ENCODE results near the gene SIM1. TPM values are rescaled to one million over a fixed set of nuclear protein-coding genes. Genes with fewer than 3 reads are reported as not detected.

SIM1 gene
- total RNA-seq, 2 experiments from 2014 or later: not detected

DNA sequence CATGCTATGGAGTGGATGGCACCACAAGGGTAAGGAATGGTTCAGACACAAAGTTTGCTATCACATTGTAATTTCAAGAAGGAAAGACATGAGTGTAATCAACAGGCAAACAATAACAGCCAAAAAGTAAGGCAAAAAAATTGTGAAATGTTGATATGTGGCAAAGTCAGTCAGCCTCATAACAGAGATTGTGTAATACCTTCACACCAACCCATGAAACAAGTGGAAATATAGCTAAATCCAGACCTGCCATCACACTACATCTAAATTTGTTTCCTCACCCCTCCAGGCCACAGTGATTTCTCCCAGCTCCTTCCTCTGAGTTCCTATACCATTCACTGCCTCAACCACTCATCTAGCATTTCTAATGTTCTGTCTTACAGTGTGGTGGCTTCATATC is 37.3 kb downstream of the SIM1 start:
- no peaks in the 10 kb centered on the region for H3K9me3 Mint-ChIP-seq

DNA sequence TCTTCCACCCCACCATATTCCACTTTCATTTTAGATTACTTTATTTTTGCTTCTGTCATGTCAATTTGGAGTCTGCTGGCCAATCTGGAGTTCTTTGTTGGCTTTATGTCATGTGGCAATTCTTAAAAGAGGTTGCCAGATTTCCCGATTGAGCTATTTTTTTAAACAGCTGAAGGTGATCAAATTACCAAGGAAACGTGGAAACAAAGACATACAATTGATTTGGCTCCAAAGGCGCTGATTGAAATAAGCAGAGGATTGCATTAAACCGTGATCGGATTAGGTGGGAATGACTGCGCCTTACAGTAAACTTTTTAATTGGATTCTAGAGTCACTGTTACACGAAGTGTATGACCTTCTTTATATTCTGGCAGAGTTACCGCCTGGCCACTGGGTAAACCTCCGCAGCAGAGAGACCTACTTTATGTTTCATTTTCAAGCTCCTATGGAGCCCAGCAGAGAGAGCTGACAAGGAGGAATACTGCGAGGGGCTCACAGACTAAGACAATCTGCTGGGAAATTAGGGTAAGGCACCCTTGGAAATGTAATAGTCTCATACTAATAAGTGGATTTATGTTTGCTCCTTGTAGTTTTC is 37.9 kb downstream of the SIM1 start:
- Mint-ChIP-seq H3K4me3 (no peak overlapping the region), H3K27ac (no peak overlapping the region), H3K36me3 (no peaks in the 10 kb centered on the region), H3K9me3 (no peaks in the 10 kb centered on the region), H3K27me3 (peaks cover 15% of the 10 kb centered on the region), H3K4me1 (no peaks in the 10 kb centered on the region)
- no peak for DNase-seq

More for the DNA sequence above, 37.3 kb downstream of the SIM1 start:
- no peak overlapping the region for H3K27ac Mint-ChIP-seq
- H3K36me3 Mint-ChIP-seq: no peaks in the 10 kb centered on the region
- peaks cover 14% of the 10 kb centered on the region for H3K27me3 Mint-ChIP-seq
- DNase-seq: no peak
- no peaks in the 10 kb centered on the region for H3K4me1 Mint-ChIP-seq
- H3K4me3 Mint-ChIP-seq: no peak overlapping the region

DNA sequence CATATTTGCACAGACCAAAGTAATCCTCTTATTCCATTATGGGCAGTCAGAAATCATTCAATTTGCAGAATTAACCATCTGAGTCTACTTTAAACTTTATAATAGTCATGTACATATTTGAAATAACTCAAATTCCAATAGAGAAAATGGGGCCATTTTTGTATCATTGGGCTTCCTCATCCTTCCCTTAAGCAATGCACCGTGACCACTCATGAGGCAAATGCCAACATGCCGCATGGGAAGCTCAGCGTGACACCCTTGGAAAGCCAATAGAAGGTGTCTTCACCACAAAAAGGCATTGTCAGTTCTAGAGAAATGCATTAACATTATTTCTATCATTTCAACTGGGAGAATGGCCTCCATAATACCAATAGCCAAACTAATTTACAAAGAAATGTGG is 38.5 kb downstream of the SIM1 start:
- Mint-ChIP-seq H3K27ac (no peak overlapping the region), H3K4me1 (no peaks in the 10 kb centered on the region), H3K9me3 (no peaks in the 10 kb centered on the region), H3K27me3 (peaks cover 15% of the 10 kb centered on the region), H3K36me3 (no peaks in the 10 kb centered on the region), H3K4me3 (no peak overlapping the region)
- no peak for DNase-seq

DNA sequence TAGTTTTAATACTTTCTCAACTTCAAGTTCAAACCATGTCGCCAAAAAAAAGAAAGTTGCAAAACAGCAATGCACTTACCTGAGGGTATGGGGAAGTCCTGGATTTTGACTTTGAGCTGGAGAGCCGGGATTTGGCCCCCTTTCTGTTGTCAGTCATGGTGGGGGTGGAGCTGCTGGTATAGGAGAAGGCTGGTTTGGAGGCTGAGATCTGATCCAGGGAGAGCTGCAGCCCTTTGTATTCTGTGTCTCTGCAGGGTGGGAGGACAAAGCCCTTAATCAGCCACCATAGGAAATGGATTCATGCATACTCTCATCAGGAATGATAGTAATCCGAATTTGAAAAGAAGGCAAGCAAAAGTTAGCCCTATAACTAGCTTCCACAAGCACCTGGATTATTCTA is 44.0 kb downstream of the SIM1 start:
- no peak overlapping the region for H3K27ac Mint-ChIP-seq
- no peaks in the 10 kb centered on the region for H3K9me3 Mint-ChIP-seq
- no peaks in the 10 kb centered on the region for H3K4me1 Mint-ChIP-seq
- no peaks in the 10 kb centered on the region for H3K36me3 Mint-ChIP-seq
- peaks cover 11% of the 10 kb centered on the region for H3K27me3 Mint-ChIP-seq
- no peak for DNase-seq
- no peak overlapping the region for H3K4me3 Mint-ChIP-seq

DNA sequence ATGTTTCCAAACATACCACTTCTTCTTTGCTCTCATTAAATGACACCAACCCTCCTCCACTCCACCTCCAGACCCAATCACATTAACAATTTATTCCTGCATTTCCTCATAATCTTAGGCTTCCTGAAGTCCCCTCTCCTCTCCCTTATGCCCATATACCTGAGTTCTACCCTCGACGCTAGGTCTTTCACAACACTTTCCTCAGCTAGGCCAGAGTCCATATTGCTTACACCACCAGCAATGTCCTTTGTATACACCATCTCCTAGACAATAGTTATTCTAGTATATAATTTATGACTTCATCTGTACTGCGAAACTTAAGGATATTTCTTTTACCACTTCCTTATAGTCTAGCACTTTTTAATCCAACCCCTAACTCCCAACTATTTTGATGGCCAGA is 47.7 kb downstream of the SIM1 start:
- Mint-ChIP-seq H3K36me3 (no peaks in the 10 kb centered on the region), H3K9me3 (no peaks in the 10 kb centered on the region), H3K4me3 (no peak overlapping the region), H3K4me1 (no peaks in the 10 kb centered on the region), H3K27ac (no peak overlapping the region), H3K27me3 (peaks cover 12% of the 10 kb centered on the region)
- DNase-seq: no peak

DNA sequence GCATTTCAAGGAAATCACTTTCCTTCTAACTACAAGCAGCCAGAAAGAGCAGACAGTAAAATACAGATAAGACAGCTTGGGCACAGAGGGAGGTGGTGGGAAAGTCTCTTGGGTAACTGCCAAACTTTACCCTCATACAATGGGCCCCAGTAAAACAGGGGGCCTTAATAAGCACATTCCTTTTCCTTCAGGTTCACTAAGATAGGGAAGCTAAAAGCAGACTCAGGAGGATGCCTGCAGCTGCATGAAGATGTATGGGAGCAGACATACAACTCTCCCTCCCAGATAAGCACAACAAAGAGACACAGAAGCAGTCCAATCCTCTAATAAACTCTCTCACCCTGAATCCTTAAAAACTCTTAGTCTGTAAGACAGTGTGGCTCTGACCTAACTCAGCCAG is 49.0 kb downstream of the SIM1 start:
- Mint-ChIP-seq H3K4me3 (no peak overlapping the region), H3K27me3 (peaks cover 15% of the 10 kb centered on the region), H3K4me1 (no peaks in the 10 kb centered on the region), H3K27ac (no peak overlapping the region), H3K36me3 (no peaks in the 10 kb centered on the region), H3K9me3 (no peaks in the 10 kb centered on the region)
- no peak for DNase-seq

DNA sequence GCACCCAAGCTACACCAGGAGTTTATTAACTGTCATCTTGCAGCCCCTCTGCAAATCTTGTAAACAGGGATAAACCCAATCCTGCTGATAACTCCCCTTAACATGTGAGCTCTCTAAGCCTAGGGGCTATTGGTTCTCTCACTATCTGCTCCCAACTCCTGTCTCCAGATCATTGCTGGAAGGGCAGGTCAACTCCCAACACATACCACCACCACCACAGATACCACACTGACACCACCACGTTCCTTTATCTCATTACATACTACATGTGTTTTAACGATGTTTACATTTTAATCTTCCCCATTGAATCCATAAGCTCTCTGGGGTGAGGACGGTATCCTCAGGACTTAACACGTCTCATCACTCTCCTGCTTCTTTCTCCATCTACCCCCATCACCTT is 51.8 kb downstream of the SIM1 start:
- no peaks in the 10 kb centered on the region for H3K4me1 Mint-ChIP-seq
- no peaks in the 10 kb centered on the region for H3K36me3 Mint-ChIP-seq
- no peak overlapping the region for H3K4me3 Mint-ChIP-seq
- H3K27ac Mint-ChIP-seq: no peak overlapping the region
- H3K9me3 Mint-ChIP-seq: no peaks in the 10 kb centered on the region
- DNase-seq: no peak
- H3K27me3 Mint-ChIP-seq: peaks cover 25% of the 10 kb centered on the region

DNA sequence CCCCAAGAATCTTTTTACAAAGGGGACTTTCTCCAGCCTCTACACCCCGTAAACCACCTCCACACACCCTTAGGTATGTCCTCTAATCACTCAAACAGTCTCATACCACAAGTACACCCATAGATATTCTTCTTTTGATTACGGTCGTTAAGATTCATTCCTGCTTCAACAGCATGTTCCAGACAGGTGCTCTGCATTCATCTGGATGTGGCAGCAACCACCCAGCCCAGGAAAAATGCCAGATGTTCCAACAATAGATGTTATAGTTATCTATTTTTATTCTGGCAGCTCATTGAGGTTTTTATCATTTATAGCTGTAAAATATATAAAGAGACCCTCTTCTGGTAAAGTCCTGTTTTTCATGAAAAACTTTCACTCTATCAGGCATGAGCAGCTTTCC is 60.7 kb downstream of the SIM1 start:
- H3K4me1 Mint-ChIP-seq: no peaks in the 10 kb centered on the region
- DNase-seq: no peak
- no peaks in the 10 kb centered on the region for H3K36me3 Mint-ChIP-seq
- no peak overlapping the region for H3K4me3 Mint-ChIP-seq
- no peak overlapping the region for H3K27ac Mint-ChIP-seq
- no peaks in the 10 kb centered on the region for H3K9me3 Mint-ChIP-seq
- peaks cover 3% of the 10 kb centered on the region for H3K27me3 Mint-ChIP-seq

DNA sequence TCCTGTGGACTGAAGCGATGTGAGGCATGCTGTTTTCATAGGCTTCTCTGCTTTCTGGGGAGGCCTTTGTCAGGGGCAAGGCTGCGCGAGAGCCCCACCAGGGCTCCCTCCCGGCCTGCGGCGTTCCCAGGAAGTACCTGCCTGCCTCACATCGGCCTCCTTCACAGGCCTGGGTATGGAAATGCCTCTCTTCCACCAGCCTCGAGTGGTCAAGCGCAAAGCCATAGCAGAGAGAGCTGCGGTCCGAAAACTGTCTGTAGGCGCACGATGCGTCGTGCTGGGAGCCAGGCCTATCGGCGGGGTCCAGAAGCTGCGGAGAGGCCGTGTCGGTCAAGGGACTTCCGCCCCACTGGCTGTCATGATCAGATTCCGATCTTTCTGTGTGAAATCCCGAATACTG is 71.2 kb downstream of the SIM1 start:
- no peaks in the 10 kb centered on the region for H3K9me3 Mint-ChIP-seq
- no peak for DNase-seq
- H3K4me1 Mint-ChIP-seq: no peaks in the 10 kb centered on the region
- H3K36me3 Mint-ChIP-seq: no peaks in the 10 kb centered on the region
- H3K27me3 Mint-ChIP-seq: no peaks in the 10 kb centered on the region
- H3K4me3 Mint-ChIP-seq: no peak overlapping the region
- H3K27ac Mint-ChIP-seq: no peak overlapping the region

DNA sequence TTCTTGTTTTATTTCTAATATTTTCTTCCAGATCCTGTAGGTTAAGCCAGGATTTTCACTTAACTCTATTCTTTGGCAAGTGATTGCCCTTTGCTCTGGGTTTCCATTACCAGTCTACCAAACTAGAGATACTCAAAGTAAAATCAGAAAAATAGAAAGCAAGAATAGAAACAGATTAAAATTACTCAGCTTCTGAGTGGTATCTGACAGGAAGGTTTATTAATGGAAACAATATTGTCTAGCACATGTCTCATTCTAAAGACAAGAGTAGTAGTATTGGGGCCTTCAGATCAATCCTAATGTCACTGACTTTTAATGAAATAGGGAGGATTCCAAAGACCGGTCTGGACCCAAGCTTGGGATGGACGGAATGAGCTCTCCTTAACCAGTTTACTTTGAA is 72.3 kb downstream of the SIM1 start:
- no peak for DNase-seq
- H3K4me3 Mint-ChIP-seq: no peak overlapping the region

DNA sequence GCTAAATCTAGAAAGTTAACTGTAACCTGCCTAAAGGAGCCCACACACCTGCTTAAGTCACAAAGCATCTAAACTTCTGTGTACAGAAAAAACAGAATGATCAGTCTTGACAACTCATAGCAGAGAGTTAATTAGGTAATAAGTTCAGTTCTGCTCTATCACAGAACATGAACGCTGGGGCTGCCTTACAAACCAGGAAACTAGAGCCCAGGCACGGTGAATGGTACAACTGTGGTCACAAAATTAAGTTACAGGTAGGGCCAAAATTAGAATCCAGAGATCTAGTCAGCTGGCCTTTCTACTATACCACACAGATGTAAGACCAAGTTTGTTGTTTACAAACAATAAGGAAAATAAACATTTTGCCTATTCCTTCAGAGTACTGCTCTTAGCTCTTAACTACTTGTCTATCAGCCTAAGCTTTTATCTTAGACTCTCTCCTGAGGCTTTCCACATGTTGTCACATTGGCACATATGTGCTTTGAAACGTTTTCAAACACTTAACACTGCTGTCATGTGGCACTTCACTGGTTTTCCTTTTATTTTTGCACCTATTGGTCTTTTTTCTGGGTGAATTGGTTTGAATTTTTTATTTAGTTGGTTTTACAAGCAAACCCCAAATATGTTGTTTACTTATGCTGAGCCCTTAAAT is 75.7 kb downstream of the SIM1 start:
- Mint-ChIP-seq H3K9me3 (no peaks in the 10 kb centered on the region), H3K4me1 (no peaks in the 10 kb centered on the region), H3K27me3 (no peaks in the 10 kb centered on the region), H3K27ac (no peak overlapping the region), H3K4me3 (no peak overlapping the region), H3K36me3 (no peaks in the 10 kb centered on the region)
- no peak for DNase-seq

More for the DNA sequence above, 72.3 kb downstream of the SIM1 start:
- no peaks in the 10 kb centered on the region for H3K36me3 Mint-ChIP-seq
- no peaks in the 10 kb centered on the region for H3K9me3 Mint-ChIP-seq
- H3K27me3 Mint-ChIP-seq: no peaks in the 10 kb centered on the region
- H3K4me1 Mint-ChIP-seq: no peaks in the 10 kb centered on the region
- H3K27ac Mint-ChIP-seq: no peak overlapping the region

DNA sequence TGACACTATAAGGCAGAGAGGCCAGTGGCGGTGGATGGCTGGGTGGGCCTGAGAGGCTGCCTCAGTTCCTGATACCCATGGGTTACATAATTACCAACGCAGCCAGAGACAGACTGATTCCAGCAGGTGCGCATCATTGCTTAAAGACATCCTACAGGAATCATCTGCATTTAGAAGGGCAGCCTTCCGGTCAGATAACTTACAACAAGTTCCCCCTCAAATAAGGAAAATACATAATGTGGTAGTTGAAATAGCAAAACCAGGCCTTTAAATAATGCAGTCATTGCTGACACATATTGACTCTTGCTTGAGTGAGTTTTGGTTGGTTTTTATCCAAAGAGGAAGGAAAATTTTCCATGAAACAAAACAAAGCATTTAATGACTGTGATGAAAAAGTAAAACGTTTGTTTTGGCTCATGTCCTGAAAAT is 81.9 kb downstream of the SIM1 start:
- H3K27me3 Mint-ChIP-seq: no peaks in the 10 kb centered on the region
- no peak for DNase-seq
- no peaks in the 10 kb centered on the region for H3K36me3 Mint-ChIP-seq
- no peaks in the 10 kb centered on the region for H3K4me1 Mint-ChIP-seq
- no peaks in the 10 kb centered on the region for H3K9me3 Mint-ChIP-seq
- H3K27ac Mint-ChIP-seq: no peak overlapping the region
- no peak overlapping the region for H3K4me3 Mint-ChIP-seq

DNA sequence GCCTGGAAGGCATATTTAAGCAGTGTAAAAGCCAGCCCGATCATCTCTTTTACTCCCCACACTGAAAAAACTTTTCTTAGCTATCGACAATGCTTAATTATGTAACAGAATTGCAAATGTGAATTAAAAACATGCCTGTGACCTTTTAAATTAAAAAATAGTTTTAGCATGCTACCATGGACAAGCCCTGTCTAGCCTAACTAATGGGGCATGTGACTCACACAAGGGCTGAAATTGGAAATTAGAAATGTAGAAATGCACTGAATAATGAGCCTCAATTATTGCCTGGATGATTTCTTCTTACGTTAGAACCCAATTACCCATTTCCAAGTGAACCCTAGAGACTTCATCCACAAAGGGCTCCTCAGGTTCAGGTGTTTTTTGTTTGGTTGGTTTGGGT is 82.7 kb downstream of the SIM1 start:
- Mint-ChIP-seq H3K9me3 (no peaks in the 10 kb centered on the region), H3K27ac (no peak overlapping the region), H3K27me3 (peaks cover 3% of the 10 kb centered on the region), H3K4me1 (no peaks in the 10 kb centered on the region), H3K36me3 (no peaks in the 10 kb centered on the region), H3K4me3 (no peak overlapping the region)
- DNase-seq: no peak

DNA sequence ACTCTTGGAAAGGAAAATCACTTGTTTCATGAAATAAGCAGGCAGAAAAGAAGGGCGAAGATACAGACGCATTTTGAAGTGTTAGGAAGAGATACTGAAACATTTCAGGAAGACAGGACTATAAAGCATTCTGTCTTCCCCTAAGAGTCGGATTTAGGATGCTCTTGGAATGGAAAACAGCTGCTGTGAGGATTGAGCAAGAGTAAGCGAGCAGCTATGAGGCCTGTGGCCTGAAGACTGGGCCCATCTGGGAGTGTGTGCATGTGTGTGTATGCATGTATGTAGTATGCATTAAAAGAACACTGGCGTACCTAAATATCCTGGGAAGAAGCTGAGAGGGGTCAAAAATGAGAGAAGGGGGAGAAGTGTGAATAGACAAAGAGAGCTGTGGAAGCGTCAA is 83.6 kb downstream of the SIM1 start:
- H3K4me3 Mint-ChIP-seq: no peak overlapping the region
- H3K9me3 Mint-ChIP-seq: no peaks in the 10 kb centered on the region
- H3K36me3 Mint-ChIP-seq: no peaks in the 10 kb centered on the region
- DNase-seq: no peak
- H3K4me1 Mint-ChIP-seq: no peaks in the 10 kb centered on the region
- peaks cover 3% of the 10 kb centered on the region for H3K27me3 Mint-ChIP-seq
- H3K27ac Mint-ChIP-seq: no peak overlapping the region

DNA sequence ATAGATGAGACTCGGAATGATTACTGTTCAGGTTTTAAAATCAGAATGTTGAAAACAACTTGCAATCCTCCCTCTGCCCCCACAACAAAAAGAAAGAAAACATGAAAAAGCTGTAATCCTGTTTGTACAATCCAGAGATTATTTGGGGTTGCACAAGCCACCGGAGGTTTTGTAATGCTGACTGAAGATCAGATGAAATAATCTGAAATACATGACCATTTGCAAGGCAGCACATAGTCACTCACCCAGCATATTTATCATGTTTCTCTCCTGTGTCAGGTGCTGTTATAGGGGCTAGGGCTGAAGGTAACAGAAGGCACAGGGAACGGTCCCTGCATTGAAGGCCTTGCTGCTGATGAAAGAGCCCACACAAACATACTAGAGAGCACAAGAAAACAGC is 85.3 kb downstream of the SIM1 start:
- Mint-ChIP-seq H3K27me3 (peaks cover 3% of the 10 kb centered on the region), H3K9me3 (no peaks in the 10 kb centered on the region), H3K36me3 (no peaks in the 10 kb centered on the region)

DNA sequence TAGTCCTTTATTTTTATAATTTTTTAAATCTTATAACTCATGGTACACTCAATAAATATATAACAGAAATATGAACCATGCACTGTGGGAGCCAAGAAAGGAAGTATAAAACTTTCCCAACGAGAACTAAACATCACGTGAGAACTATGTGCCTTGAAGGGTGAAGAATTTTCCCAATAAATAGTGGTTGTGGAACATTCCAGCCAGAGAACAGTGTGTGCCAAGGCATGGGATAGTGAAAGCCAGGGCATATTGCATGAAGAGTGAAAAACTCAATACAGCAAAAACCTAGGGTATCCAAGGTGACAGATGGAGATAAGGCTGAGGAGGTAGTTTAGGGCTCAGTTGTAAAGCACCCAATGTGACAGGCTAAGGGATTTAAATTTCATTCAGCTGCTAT is 86.1 kb downstream of the SIM1 start:
- no peak overlapping the region for H3K27ac Mint-ChIP-seq
- peaks cover 3% of the 10 kb centered on the region for H3K27me3 Mint-ChIP-seq
- DNase-seq: no peak
- no peak overlapping the region for H3K4me3 Mint-ChIP-seq
- H3K9me3 Mint-ChIP-seq: no peaks in the 10 kb centered on the region
- H3K4me1 Mint-ChIP-seq: no peaks in the 10 kb centered on the region
- H3K36me3 Mint-ChIP-seq: no peaks in the 10 kb centered on the region

More for the DNA sequence above, 85.3 kb downstream of the SIM1 start:
- no peak overlapping the region for H3K4me3 Mint-ChIP-seq
- no peaks in the 10 kb centered on the region for H3K4me1 Mint-ChIP-seq
- H3K27ac Mint-ChIP-seq: no peak overlapping the region
- no peak for DNase-seq

Data from activated naive CD8-positive, alpha-beta T cell treated with anti-CD3 and anti-CD28 coated beads for 36 hours (primary cell).